HG03039 (cell line): Measurements from ENCODE around the gene CCDC85C.

Source experiments
- ATAC-seq: cut with Tn5 transposase; IDR thresholded peaks from one replicate; pipeline ENCODE4 v1.9.1; 2021; ENCODE audit warnings: mild to moderate bottlenecking, moderate library complexity; ENCODE audit not compliant: unreplicated experiment

Gene CCDC85C

GRCh38 chr14:99630202-99630601 lies 26.2 kb upstream of the CCDC85C start:
- ATAC-seq, result no peak

GRCh38 chr14:99628887-99629618 lies 25.0 kb upstream of the CCDC85C start:
- peak; percentile 49 for ATAC-seq

DNA sequence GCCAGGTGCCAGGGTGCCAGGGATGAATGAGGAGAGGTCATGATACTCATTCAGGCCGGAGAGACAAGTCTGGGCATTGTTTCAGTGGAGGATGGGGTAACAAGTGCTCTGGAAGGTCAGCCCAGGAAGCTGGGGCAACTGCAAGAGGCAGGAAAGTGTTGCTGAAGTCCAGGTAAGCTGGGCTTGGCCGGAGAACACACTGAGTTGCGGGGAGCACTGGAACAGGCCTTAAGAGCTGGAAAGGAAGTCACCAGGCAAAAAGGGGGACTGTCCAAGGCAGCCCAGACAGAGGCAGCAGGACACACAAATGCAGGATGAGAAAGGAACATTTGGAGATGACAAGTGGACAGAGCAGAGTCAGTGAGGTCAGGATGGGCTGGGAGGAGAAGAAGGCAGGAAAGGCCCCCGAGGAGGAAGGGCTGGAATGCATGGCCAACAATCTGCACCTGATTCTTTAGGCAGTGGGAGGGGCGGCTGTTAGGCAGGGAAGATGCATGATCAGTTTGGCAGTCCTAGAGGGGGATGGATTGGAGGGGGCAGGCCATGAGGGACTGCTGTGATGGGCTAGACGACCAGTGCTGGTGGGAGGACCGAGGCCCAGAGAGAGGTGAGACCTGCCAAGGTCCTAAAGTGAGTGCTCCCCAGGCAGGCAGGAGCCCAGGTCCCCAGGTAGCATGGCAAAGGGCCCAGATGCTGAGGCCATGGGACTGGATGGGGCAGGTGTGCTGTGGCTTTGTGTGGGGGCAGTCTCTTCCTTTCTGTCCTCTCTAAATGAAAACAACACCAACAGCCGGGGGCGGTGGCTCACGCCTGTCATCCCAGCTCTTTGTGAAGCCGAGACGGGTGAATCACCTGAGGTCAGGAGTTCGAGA lies 23.7 kb upstream of the CCDC85C start:
- no peak for ATAC-seq

DNA sequence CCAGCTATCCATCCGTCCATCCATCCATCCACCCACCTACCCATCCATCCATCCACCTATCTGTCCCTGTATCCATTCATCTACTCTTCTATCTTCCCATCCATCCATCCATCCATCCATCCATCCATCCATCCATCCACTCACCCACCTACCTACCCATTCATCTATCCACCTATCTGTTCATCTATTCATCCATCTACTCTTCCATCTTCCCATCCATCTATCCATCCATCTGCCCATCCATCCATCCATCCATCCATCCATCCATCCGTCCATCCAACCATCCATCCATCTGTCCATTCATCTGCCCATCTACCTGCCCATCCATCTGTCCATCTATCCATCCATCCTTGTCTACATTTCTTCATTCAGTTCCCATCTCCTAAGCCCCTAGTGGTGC lies 23.1 kb upstream of the CCDC85C start:
- no peak for ATAC-seq

DNA sequence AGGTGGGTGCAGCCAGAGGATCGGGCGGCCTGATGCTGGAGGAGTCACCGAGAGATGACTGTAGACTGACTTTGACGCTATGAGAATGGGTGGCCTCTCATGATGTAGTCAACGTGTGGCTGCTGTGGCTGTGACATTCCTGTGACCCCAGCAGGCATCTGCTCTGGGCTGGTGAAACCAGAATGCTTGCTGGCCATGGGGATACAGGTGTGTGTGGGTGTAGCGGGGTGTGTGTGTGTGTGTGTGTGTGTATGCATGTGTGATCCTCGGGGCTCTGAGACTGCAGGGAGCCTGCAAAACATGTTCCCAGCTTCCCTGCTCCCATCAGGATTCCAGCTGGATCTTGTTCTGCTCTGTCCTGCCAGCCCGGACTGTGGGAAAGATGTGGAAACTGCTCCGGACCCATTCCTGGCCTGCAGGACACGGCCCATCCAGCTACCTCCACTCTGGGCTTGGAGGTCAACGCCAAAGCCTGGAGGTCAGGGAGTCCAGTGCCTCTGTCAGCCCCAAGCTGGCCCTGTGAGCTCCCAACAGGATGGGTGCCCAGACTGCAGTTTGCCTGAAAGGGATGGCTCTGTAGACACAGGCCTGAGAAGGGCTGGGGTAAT lies 22.1 kb upstream of the CCDC85C start:
- ATAC-seq, result no peak

DNA sequence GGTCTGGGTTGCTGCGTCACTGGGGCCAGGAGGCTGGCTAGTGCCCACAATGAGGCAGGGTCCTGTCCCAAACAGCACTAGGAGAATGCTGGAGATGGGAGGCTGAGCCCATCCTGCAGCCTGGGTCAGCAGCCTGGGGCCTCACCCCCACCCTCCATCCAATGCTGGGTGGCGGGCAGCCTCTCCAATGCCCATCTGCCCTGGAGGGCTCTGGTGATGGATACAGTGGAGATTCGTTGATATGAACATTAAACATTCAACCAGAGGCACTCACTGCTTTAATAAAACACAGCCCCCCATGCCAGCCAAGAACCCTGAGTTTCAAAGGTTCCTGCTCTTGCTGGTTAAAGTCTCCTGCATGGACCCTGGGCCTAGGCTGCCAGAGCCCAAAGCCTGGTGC lies 21.5 kb upstream of the CCDC85C start:
- no peak for ATAC-seq

DNA sequence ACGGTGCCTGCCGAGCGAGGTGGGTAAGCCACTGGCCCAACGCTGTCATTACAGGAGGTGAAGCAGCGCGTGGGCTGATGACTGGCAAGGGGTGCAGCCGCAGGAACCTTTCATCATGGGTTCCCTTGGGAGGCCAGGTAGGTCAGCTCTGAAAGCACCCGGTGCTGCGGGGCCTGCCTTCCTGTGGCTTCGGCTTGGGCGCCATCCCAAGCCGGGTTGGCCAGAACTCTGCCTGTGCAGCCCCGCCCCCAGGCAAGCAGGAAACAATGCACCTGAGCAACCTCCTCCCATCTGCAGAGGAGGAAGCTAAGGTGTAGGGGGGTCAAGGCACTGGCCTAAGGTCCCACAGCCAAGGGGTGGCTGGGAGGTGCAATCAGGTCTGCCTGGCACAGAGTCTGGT lies 21.0 kb upstream of the CCDC85C start:
- ATAC-seq, result no peak

DNA sequence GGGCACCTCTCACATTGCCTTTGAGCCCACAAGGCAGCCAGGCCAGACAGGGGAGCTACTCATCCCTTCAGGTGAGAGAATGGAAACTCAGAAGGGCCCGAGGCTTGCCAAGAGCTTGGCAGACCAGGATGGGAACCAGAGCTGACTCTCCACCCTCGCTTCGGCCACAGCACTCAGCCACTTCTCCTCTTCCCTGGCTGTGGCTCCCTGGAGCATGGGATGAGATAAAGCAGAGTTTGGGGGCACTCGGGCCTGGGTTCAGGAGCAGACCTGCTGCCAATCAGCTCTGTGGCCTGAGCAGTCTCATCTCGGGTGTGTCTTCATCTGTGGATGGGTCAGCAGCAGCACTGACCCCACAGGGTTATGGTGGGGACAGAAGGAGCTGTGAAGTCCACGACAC lies 20.0 kb upstream of the CCDC85C start:
- no peak for ATAC-seq

DNA sequence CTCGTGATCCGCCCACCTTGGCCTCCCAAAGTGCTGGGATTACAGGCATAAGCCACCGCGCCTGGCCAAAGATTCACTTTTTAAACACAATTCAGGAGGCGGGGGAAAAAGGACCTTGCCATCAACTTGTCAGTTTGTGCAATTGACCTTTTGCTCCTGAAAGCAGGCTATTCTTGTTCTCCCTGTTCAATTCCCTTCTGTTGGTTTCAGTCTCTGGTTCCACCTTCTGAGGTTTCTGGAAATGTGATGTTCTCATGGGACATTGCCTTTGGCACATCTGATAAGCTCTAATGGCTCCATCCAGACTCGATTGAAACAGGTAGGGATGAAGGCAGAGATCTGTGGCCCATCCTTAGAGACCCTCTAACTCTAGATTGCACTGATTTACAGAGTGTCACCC lies 17.9 kb upstream of the CCDC85C start:
- no peak for ATAC-seq

GRCh38 chr14:99619835-99620834 lies 16.1 kb upstream of the CCDC85C start:
- no peak for ATAC-seq

DNA sequence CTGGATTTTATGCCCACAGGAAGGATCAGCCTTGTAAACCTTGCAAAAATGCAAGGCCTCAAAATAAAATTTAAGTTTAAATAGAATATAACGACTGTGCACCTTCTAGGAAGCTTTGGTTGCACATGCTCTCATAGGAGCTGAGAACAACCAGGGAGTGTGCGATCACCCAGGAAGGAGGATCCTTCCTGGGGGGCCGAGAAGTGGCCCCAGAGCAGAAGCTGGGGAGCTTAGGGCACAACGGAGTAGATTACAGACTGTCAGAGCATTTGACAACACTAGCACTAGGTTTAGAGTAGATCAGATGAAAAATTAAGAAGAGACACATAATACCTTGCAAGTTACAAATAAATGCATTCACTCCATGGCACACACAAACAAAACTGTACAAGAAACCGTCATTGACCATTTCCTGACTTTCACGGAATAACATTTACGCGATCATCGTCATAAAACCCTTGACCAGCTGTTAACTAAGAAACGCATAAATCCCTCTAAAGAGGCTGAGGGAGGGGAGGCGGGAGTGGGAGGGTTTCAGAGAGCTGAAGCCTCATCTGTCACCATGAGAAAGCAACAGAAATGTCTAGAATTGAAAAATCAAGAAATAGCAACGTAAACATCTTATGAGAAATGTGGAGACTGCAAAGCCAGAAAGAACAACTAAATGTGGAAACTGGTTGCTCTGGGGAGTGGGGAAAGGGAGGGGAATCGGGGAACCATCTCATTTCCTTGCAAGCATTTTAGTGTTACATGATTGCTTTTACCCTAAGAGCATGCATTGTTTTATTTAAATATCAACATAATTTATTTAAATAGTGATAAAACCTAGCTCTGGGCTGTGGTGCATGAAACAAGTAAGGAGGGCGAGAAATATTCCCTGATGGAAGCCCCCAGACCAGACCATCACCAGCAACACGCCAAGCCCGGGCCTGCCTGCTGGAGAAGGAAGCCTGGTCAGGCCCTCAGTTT lies 13.1 kb upstream of the CCDC85C start:
- no peak for ATAC-seq

- no peak for ATAC-seq
Observed at GRCh38 chr14:99615497-99616157, 11.6 kb upstream of the CCDC85C start.

DNA sequence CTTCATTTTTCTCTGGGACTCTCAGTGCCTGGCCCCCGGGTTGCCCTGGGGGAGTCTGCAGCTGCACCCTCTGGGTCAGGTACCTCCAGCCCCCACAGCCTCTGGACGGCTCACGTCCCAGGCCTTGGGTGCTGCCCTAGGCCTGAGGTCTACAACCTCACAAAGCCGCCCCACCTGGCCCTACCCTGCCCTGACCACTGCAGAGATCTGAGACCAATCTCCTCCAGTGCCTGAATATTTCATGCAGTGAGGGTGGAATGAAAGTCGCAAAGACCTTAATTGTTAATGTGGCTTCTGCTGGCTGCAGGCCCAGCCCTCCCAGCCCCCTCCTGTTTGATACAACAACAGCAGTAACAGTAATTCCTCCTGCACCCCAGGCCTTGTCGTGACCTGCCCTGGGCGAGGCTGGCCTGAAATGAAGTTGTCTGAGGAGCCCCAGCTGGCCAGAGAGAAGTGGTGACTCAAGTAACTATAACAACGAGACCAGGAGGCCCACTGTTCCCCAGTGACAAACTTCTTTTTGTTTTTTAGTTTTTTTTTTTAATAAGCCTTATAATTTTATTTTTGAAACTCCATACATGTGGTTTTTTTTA lies 8.8 kb upstream of the CCDC85C start:
- ATAC-seq, result no peak

DNA sequence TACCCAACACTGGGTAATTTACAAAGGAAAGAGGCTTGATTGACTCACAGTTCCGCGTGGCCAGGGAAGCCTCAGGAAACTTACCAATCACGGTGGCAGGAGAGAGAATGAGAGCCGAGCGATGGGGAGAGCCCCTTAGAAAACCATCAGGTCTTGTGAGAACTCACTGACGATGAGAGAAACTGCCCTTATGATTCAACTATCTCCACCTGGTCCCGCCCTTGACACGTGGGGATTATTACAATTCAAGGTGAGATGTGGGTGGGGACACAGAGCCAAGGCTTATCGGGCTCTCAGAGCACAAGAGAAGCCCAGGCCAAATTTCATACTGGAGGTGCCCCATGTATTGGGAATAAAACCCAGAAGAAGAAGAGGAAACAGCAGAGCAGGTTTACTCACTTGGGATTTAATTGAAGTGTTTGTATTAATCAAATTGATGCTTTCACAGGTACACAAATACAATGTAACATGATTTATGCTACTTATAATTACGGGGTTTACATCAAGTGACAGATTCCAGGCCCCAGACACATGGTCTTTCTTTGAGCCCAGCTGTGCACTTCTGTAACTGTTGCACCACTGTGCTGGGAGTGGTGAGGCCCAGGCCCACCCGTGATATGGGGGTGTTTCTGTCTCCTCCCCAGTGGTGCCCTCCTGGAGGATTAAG lies 8.2 kb upstream of the CCDC85C start:
- ATAC-seq, result no peak

DNA sequence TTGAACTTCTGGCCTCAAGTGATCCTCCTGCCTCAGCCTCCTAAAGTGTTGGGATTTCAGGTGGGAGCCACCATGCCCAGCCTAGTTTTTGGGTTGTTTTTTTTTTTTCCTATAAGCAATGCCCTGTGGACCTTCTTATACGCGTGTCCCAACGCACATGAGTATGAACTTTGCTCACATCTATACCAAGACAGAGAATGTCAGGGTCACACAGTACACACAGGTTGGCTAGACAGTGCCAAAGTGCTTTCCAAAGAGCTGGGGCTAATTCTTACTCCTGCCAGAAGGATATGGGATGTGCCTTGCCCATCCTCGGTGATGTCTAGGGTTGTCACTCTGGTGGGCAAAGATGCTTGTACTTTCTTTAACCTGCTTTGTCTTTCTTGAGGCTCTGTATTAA lies 7.6 kb upstream of the CCDC85C start:
- no peak for ATAC-seq

GRCh38 chr14:99609245-99610170 lies 5.5 kb upstream of the CCDC85C start:
- ATAC-seq, result no peak

DNA sequence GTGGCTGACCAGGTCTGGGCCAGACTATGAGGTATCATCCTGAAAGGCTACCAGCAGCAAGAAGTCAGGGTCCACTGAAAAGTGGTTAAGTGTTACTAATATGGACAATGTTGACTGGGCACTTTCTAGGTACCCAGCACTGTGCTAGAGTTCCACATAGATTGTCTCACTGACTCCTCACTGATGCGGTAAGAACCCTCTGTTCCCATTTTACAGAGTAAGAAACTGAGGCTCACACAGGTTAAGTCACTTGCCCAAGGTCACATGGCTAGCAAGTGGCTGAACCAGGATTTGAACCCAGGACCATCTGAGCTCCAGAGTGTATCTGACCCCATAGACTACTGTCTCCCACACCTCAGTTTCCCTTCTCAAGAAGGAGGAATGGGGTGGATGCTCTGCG lies 4.6 kb upstream of the CCDC85C start:
- no peak for ATAC-seq
